A549 (cell line): ENCODE results near the gene SOX6. TPM values are rescaled to one million over a fixed set of nuclear protein-coding genes. Genes with fewer than 3 reads are reported as not detected.
A peak's percentile ranks its signal among the peaks of the same experiment; 100 is the strongest.

Source experiments
- ATAC-seq, 2 experiments: fragments of 200-7000 bp in 1 of 2; fragments of >200 bp in 1 of 2; cut with Nextera tagmentation in 1 of 2; cut with Tn5 transposase in 1 of 2; 3 replicates each; pipeline versions ENCODE4 v1.8.0 to v1.9.1; 2018 to 2020; ENCODE audit warnings: mild to moderate bottlenecking in 1 of 2, moderate library complexity in 1 of 2
- CTCF ChIA-PET: fragments of 300-600 bp; sonication (Branson Sonifier 250); formaldehyde crosslinking; extraction: SDS; loops from one replicate; lab custom pipeline; 2021; ENCODE audit warnings: antibody characterized with exemption, inconsistent platforms; lab: Yijun Ruan, JAX
- POLR2A ChIA-PET: fragments of 350-600 bp; formaldehyde crosslinking; extraction: SDS; loops from one replicate; lab custom pipeline; 2021; ENCODE audit warnings: antibody characterized with exemption, inconsistent platforms; lab: Yijun Ruan, JAX
- DNase-seq, 2 experiments: peaks; one replicate each; pipeline versions ENCODE4 v3.0.0 to v3.0.0-alpha.2; 2011 to 2016; ENCODE audit warnings: low read depth in 1 of 2, low spot score in 1 of 2
- FAIRE-seq: peaks from 2 replicates; lab custom pipeline; 2011; peaks lifted over from hg19 to GRCh38; lab: Jason Lieb, UNC
- H3K27ac ChIP-seq, 2 experiments: fragments of >200 bp; sonication (Bioruptor Twin); formaldehyde crosslinking; 3 replicates each; pipeline ENCODE4 v1.5.1; 2016 to 2017
- H3K4me1 ChIP-seq: fragments of >200 bp; sonication (Bioruptor Twin); formaldehyde crosslinking; 3 replicates; pipeline ENCODE4 v1.6.1; 2016
- H3K4me2 ChIP-seq: fragments of >200 bp; sonication (Bioruptor Twin); formaldehyde crosslinking; 3 replicates; pipeline ENCODE4 v1.6.1; 2016
- H3K4me3 ChIP-seq: fragments of >200 bp; sonication (Bioruptor Twin); formaldehyde crosslinking; 3 replicates; pipeline ENCODE4 v1.5.1; 2016
- H3K9me3 ChIP-seq: fragments of >200 bp; sonication (Bioruptor Twin); formaldehyde crosslinking; 3 replicates; pipeline ENCODE4 v1.6.1; 2016
- ATOH8 ChIP-seq: fragments of 250-450 bp; sonication (Bioruptor Pico); IDR thresholded peaks from 2 replicates; pipeline ENCODE4 v1.5.0; 2020; ENCODE audit warnings: low read depth, mild to moderate bottlenecking, moderate library complexity
- BHLHE40 ChIP-seq: IDR thresholded peaks from 2 replicates; pipeline ENCODE4 v1.6.1; 2012; ENCODE audit warnings: low read depth, low read length, inconsistent platforms
- CBX2 ChIP-seq: fragments of 200-600 bp; sonication (generic); IDR thresholded peaks from 2 replicates; pipeline ENCODE4 v1.6.1; 2016; ENCODE audit warnings: low read depth, mild to moderate bottlenecking, borderline replicate concordance
- CBX8 ChIP-seq: fragments of 200-600 bp; sonication (generic); IDR thresholded peaks from 2 replicates; pipeline ENCODE4 v1.6.1; 2016
- CEBPB ChIP-seq, 2 experiments: fragments of >200 bp in 1 of 2; sonication (Bioruptor Twin) in 1 of 2; formaldehyde crosslinking in 1 of 2; IDR thresholded peaks; 2 replicates each; pipeline ENCODE4 v1.6.1; 2012 to 2016
- FOSB ChIP-seq: fragments of 250-450 bp; sonication (Bioruptor Pico); IDR thresholded peaks from 2 replicates; pipeline ENCODE4 v1.5.0; 2020; ENCODE audit warnings: mild to moderate bottlenecking, moderate library complexity
- FOSL2 ChIP-seq, 2 experiments: fragments of 450-650 bp in 1 of 2; fragments of >200 bp in 1 of 2; sonication (Bioruptor Twin) in 1 of 2; formaldehyde crosslinking; IDR thresholded peaks; 2 replicates each; pipeline versions ENCODE4 v1.5.0 to v1.6.1; 2016 to 2020; ENCODE audit warnings: mild to moderate bottlenecking in 1 of 2, moderate library complexity in 1 of 2
- FOXS1 ChIP-seq: fragments of 250-450 bp; sonication (Bioruptor Pico); IDR thresholded peaks from 2 replicates; pipeline ENCODE4 v1.5.0; 2020; ENCODE audit warnings: mild to moderate bottlenecking, moderate library complexity
- HES2 ChIP-seq: fragments of >200 bp; sonication (Bioruptor Twin); formaldehyde crosslinking; IDR thresholded peaks from 2 replicates; pipeline ENCODE4 v1.6.1; 2016
- HEYL ChIP-seq: fragments of 250-450 bp; sonication (Bioruptor Pico); IDR thresholded peaks from 2 replicates; pipeline ENCODE4 v1.8.0; 2021; ENCODE audit warnings: mild to moderate bottlenecking, moderate library complexity
- HOXA7 ChIP-seq: fragments of 250-450 bp; sonication (Bioruptor Pico); IDR thresholded peaks from 2 replicates; pipeline ENCODE4 v1.5.0; 2020; ENCODE audit warnings: mild to moderate bottlenecking, moderate library complexity
- HOXB13 ChIP-seq: fragments of 250-450 bp; sonication (Bioruptor Pico); IDR thresholded peaks from 2 replicates; pipeline ENCODE4 v1.5.0; 2020; ENCODE audit warnings: low read depth, mild to moderate bottlenecking, moderate library complexity
- JUNB ChIP-seq: fragments of >200 bp; sonication (Bioruptor Twin); formaldehyde crosslinking; IDR thresholded peaks from 2 replicates; pipeline ENCODE4 v1.6.1; 2016
- KDM1A ChIP-seq: fragments of 200-600 bp; sonication (generic); IDR thresholded peaks from 2 replicates; pipeline ENCODE4 v1.6.1; 2016; ENCODE audit warnings: low read depth, mild to moderate bottlenecking
- MAFK ChIP-seq: fragments of 450-650 bp; IDR thresholded peaks from 2 replicates; pipeline ENCODE4 v1.6.1; 2014; ENCODE audit not compliant: partially characterized antibody
- MAZ ChIP-seq: fragments of 150-350 bp; IDR thresholded peaks from 2 replicates; pipeline ENCODE4 v1.6.1; 2014; ENCODE audit warnings: antibody characterized with exemption, low read depth, low read length, borderline replicate concordance
- NFE2L2 ChIP-seq: fragments of 150-350 bp; conservative IDR thresholded peaks from 2 replicates; pipeline ENCODE4 v1.6.1; 2014; ENCODE audit warnings: low read length
- NR3C1 ChIP-seq: fragments of >200 bp; sonication (Bioruptor Twin); formaldehyde crosslinking; IDR thresholded peaks from 3 replicates; pipeline ENCODE4 v1.6.1; 2017
- PHF8 ChIP-seq: fragments of 200-600 bp; sonication (generic); IDR thresholded peaks from 2 replicates; pipeline ENCODE4 v1.6.1; 2016; ENCODE audit warnings: low read depth, mild to moderate bottlenecking, antibody characterized with exemption, moderate library complexity, borderline replicate concordance
- POLR2AphosphoS2 ChIP-seq: conservative IDR thresholded peaks from 2 replicates; pipeline ENCODE4 v1.6.1; 2012; ENCODE audit warnings: low read length, improper control_type of control experiment, inconsistent platforms
- RARB ChIP-seq: fragments of 250-450 bp; sonication (Bioruptor Pico); IDR thresholded peaks from 2 replicates; pipeline ENCODE4 v1.8.0; 2021; ENCODE audit warnings: mild to moderate bottlenecking, moderate library complexity
- SMC3 ChIP-seq: fragments of >200 bp; sonication (Bioruptor Twin); formaldehyde crosslinking; IDR thresholded peaks from 3 replicates; pipeline ENCODE4 v1.6.1; 2018; ENCODE audit warnings: inconsistent platforms
- ZC3H11A ChIP-seq: fragments of 450-650 bp; IDR thresholded peaks from 2 replicates; pipeline ENCODE4 v1.6.1; 2014; ENCODE audit warnings: antibody characterized with exemption, mild to moderate bottlenecking
- ZFP36 ChIP-seq: fragments of 450-650 bp; IDR thresholded peaks from 2 replicates; pipeline ENCODE4 v1.6.1; 2014; ENCODE audit warnings: borderline replicate concordance; ENCODE audit not compliant: partially characterized antibody
- ZNF302 ChIP-seq: fragments of 250-450 bp; sonication (Bioruptor Pico); IDR thresholded peaks from 2 replicates; pipeline ENCODE4 v1.9.0; 2021; ENCODE audit warnings: inconsistent platforms, mild to moderate bottlenecking, moderate library complexity
- WGBS: methylation state at CpG from one replicate; pipeline ENCODE4 v1.1.6; 2017; ENCODE audit errors: missing lambda C conversion rate; 5-methylcytosine and 5-hydroxymethylcytosine counted together
- polyA plus RNA-seq, 4 experiments: library from polyadenylated mRNA; depleted of rRNA in 3 of 4; stranded (reverse); fragments of >200 nt; fragmentation: RNase III in 1 of 4; extraction: RNeasy Plus Mini Kit Qiagen cat#74134 plus additional on column Dnase treatment in 1 of 4; gene quantifications; 2 replicates in 3 of 4; 3 replicates in 1 of 4; pipeline ENCODE4 v1.2.3, GENCODE V29; 2011 to 2017
- TF ChIP-seq, protein P1 (sequence below): fragments of 150-350 bp; IDR thresholded peaks from 2 replicates; pipeline ENCODE4 v1.6.1; 2014; ENCODE audit warnings: low read depth, mild to moderate bottlenecking, low read length

The SOX6 gene
- polyA plus RNA-seq, 2 of the 4 experiments (the other 2 are of a cell fraction): 0.18 TPM; not detected in 1

- DNase-seq: peak in 1 of 2 experiments; percentile 30
- Histone ChIP-seq H3K9me3 (no peaks in the 10 kb centered on the region), H3K4me1 (no peaks in the 10 kb centered on the region), H3K4me3 (no peak overlapping the region), H3K27ac (no peak overlapping the region), H3K4me2 (0 out of 3 replicates have a peak overlapping the region, but pooled peaks have one; percentile 4)
- CTCF ChIA-PET: no interaction called here
- WGBS: 31% methylated on average over 5 of the region's 5 CpGs
- no peak for FAIRE-seq
- ATAC-seq: no peak
- TF ChIP-seq FOXS1 (CRISPR knock-in tag): no peak
- TF ChIP-seq JUNB: no peak
- no peak for TF ChIP-seq HES2
- no peak for TF ChIP-seq ZC3H11A
- TF ChIP-seq FOSB (CRISPR knock-in tag): no peak
- no peak for TF ChIP-seq CBX2
- TF ChIP-seq CBX8: no peak
- no peak for TF ChIP-seq FOSL2 (IDR thresholded peaks at IDR 0.05)
- TF ChIP-seq FOSL2 (CRISPR knock-in tag; IDR thresholded peaks at IDR 0.05): no peak
- POLR2A ChIA-PET: no interaction called here
Observed at GRCh38 chr11:16280256-16280682, 76.1 kb downstream of the SOX6 start.

DNA sequence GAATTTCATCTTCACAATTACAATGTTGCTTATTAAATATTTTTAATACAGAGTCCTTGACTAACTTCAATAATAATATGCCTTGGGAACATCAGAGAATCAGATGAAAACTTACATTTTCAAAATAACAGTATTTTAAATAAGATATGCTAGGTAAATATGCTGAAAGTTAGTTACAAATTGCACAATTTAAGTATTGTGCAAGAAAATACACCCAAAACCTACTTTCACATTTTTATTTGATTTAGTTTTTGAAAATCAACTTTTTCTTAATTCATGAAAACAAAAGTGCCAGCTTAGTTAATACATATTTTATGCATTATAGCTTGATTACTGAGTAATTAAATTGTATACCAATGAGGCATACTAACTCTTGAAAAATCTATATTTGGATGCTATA is 76.8 kb downstream of the SOX6 start:
- TF ChIP-seq RARB (CRISPR knock-in tag) (no peak), PHF8 (no peak), KDM1A (no peak), BHLHE40 (no peak), MAFK (no peak), HES2 (no peak), MAZ (no peak), HEYL (CRISPR knock-in tag) (no peak), SMC3 (no peak), CEBPB (IDR thresholded peaks at IDR 0.05) (no peak), ZNF302 (CRISPR knock-in tag) (no peak), POLR2AphosphoS2 (no peak), ATOH8 (CRISPR knock-in tag) (no peak), HOXA7 (CRISPR knock-in tag) (no peak), ZFP36 (no peak), HOXB13 (CRISPR knock-in tag) (no peak), NFE2L2 (no peak), ZC3H11A (no peak), NR3C1 (no peak)
- TF ChIP-seq, protein P1, sequence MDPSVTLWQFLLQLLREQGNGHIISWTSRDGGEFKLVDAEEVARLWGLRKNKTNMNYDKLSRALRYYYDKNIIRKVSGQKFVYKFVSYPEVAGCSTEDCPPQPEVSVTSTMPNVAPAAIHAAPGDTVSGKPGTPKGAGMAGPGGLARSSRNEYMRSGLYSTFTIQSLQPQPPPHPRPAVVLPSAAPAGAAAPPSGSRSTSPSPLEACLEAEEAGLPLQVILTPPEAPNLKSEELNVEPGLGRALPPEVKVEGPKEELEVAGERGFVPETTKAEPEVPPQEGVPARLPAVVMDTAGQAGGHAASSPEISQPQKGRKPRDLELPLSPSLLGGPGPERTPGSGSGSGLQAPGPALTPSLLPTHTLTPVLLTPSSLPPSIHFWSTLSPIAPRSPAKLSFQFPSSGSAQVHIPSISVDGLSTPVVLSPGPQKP: no peak
- TF ChIP-seq, all 56 proteins: peak for 0
- Histone ChIP-seq H3K4me2 (no peak overlapping the region), H3K9me3 (no peaks in the 10 kb centered on the region), H3K4me3 (no peak overlapping the region), H3K27ac (no peak overlapping the region), H3K4me1 (no peaks in the 10 kb centered on the region)
- ATAC-seq (no peak), DNase-seq (no peak), FAIRE-seq (no peak)
- POLR2A ChIA-PET: no interaction called here
- CTCF ChIA-PET: no interaction called here
